Thyroid gland (tissue), 4 donors: ENCODE results near the gene NHLRC4. TPM values are rescaled to one million over a fixed set of nuclear protein-coding genes. Genes with fewer than 3 reads are reported as not detected.

ENCODE experiments used
- DNase-seq, 2 donors: peaks; one replicate each; pipeline ENCODE4 v3.0.0-alpha.2; 2019
- H3K27ac ChIP-seq, 3 donors: fragments of 200-600 bp; sonication (generic); 1 replicate in 2 of 3; 2 replicates in 1 of 3; pipeline ENCODE4 v1.5.1; 2016 to 2019; ENCODE audit warnings: mild to moderate bottlenecking in 1 of 3, moderate library complexity in 1 of 3
- H3K27me3 ChIP-seq: fragments of 200-600 bp; sonication (generic); one replicate; pipeline ENCODE4 v1.5.1; 2019
- H3K36me3 ChIP-seq, 2 donors: fragments of 200-600 bp; sonication (generic); one replicate each; pipeline ENCODE4 v1.5.1; 2016 to 2019
- H3K4me1 ChIP-seq, 2 donors: fragments of 200-600 bp; sonication (generic); one replicate each; pipeline ENCODE4 v1.5.1; 2017 to 2019
- H3K4me3 ChIP-seq, 3 donors: fragments of 200-600 bp; sonication (generic); replicated peaks in 1 of 3; 1 replicate in 2 of 3; 2 replicates in 1 of 3; pipeline ENCODE4 v1.5.1; 2016; ENCODE audit warnings: mild to moderate bottlenecking in 1 of 3
- H3K9me3 ChIP-seq: fragments of 200-600 bp; sonication (generic); one replicate; pipeline ENCODE4 v1.5.1; 2017
- CTCF ChIP-seq, 6 experiments: fragments of 200-600 bp in 3 of 6; fragments of 450-650 bp in 3 of 6; sonication (generic) in 3 of 6; IDR thresholded peaks; one replicate each; pipeline ENCODE4 v1.5.1; 2016 to 2019; ENCODE audit warnings: antibody characterized with exemption in 6 of 6, mild to moderate bottlenecking in 2 of 6, inconsistent platforms in 1 of 6, moderate library complexity in 1 of 6
- POLR2A ChIP-seq, 2 donors: fragments of 450-650 bp; IDR thresholded peaks; one replicate each; pipeline ENCODE4 v1.6.1; 2017; ENCODE audit warnings: antibody characterized with exemption in 2 of 2, mild to moderate bottlenecking in 2 of 2, moderate library complexity in 1 of 2
- WGBS, 2 donors: methylation state at CpG; one replicate each; pipeline ENCODE4 v1.1.5; 2017; 5-methylcytosine and 5-hydroxymethylcytosine counted together
- intact Hi-C: fragments of 100-400 bp; cut with DNase I; formaldehyde crosslinking; loops from one replicate; pipeline ENCODE4 v1.15.1; 2023
- total RNA-seq, 4 donors: library from RNA; depleted of rRNA; stranded (reverse); fragments of >200 nt; gene quantifications; one replicate each; pipeline ENCODE4 v1.2.3, GENCODE V29; 2016

Gene NHLRC4
- total RNA-seq, 4 donors from 2014 or later: 0.63 to 0.81 (median 0.67) TPM; not detected in 1

DNA sequence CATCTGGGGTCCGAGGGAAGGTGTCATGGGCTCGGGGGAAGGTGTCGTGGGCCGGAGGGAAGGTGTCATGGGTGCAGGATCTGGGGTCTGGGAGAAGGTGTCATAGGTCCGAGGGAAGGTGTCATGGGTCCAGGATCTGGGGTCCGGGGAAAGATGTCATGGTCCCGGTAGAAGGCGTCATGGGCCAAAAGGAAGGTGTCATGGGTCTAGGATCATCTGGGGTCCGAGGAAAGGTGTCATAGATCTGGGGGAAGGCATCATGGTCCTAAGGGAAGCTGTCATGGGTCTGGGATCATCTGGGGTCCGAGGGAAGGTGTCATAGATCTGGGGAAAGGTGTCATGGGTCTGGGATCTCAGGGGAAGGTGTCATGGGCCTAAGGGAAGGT lies 24.0 kb downstream of the NHLRC4 start:
- Histone ChIP-seq H3K4me3 (peak overlapping the region; percentile 85 to 95 (median 94)), H3K4me1 (peaks cover 45 to 62% of the 10 kb centered on the region in 2 donors), H3K9me3 (no peaks in the 10 kb centered on the region), H3K27ac (peak overlapping the region in 1 of 3 donors; percentile 43), H3K36me3 (no peaks in the 10 kb centered on the region), H3K27me3 (no peaks in the 10 kb centered on the region)
- WGBS, 2 donors: 56 to 59% methylated on average over 10 of the region's 10 CpGs
- TF ChIP-seq POLR2A (IDR thresholded peaks at IDR 0.05) (no peak), CTCF (IDR thresholded peaks at IDR 0.05) (no peak)
- intact Hi-C loops: loop anchor here (5.0 kb wide), 1 partner anchor 41 kb away; the partner anchor contains the start of gene WFIKKN1
- DNase-seq: no peak

DNA sequence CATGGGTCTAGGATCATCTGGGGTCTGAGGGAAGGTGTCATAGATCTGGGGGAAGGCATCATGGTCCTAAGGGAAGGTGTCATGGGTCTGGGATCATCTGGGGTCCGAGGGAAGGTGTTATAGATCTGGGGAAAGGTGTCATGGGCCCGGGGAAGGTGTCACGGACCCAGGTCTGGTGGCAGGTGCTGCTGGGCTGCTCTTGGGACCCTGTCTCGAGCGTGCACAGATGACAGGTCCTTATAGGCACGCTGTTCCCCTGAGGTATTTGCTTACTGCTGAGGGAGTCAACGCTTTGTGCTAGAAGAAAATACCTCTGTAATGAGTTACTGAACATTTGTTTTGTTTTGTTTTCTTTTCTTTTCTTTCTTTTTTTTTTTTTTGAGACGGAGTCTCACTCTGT lies 24.4 kb downstream of the NHLRC4 start:
- H3K9me3 ChIP-seq: no peaks in the 10 kb centered on the region
- H3K36me3 ChIP-seq: no peaks in the 10 kb centered on the region
- peaks cover 45 to 62% of the 10 kb centered on the region in 2 donors for H3K4me1 ChIP-seq
- DNase-seq: no peak
- intact Hi-C loops: loop anchor here (5.0 kb wide), 1 partner anchor 41 kb away; the partner anchor contains the start of gene WFIKKN1
- H3K27me3 ChIP-seq: no peaks in the 10 kb centered on the region
- no peak overlapping the region for H3K27ac ChIP-seq
- WGBS, 2 donors: 85 to 86% methylated on average over 8 of the region's 8 CpGs
- TF ChIP-seq CTCF (IDR thresholded peaks at IDR 0.05) (no peak), POLR2A (IDR thresholded peaks at IDR 0.05) (no peak)
- H3K4me3 ChIP-seq: no peak overlapping the region

DNA sequence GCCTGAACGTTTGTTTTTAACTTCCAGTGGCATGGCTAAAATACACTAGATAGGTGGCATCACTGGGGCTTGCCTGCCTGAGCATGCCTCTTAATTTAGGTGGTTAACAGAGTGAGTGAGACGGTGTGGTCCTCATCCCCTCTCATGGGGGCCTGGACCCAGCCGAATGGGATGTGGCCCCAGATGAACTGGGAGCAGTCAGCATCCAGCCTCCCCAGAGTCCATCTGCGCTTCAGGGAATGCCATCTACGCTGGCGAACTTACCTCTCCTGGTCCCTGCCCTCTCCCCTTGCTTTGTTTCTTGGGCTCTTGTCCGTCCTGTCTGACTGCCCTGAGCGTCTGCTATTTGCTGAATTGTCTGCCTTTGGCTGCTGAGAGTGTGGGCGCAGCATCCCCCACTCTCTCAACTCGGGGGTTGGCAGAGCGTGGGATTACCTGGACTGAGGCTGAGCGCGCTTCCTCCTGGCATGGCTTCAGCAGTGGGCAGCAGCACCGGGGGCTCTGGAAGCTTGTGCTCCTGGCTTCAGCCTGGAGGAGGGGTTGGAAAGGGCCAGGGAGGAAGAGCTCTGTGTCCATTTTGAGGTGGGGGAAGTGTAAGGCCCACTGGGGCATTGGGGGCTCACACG lies 25.2 kb downstream of the NHLRC4 start:
- H3K27me3 ChIP-seq: no peaks in the 10 kb centered on the region
- no peak overlapping the region for H3K4me3 ChIP-seq
- intact Hi-C loops: loop anchor here (5.0 kb wide), 1 partner anchor 40 kb away; the partner anchor contains the start of gene WFIKKN1
- TF ChIP-seq POLR2A (IDR thresholded peaks at IDR 0.05) (no peak), CTCF (IDR thresholded peaks at IDR 0.05) (no peak)
- H3K4me1 ChIP-seq: peaks cover 45 to 59% of the 10 kb centered on the region in 2 donors
- no peaks in the 10 kb centered on the region for H3K36me3 ChIP-seq
- 82 to 86% methylated on average over 12 to 15 of the region's 15 CpGs for WGBS, 2 donors
- no peak for DNase-seq
- H3K27ac ChIP-seq: peak overlapping the region; percentile 78 to 85 (median 83)
- no peaks in the 10 kb centered on the region for H3K9me3 ChIP-seq

GRCh38 chr16:592518-593306 lies 25.9 kb downstream of the NHLRC4 start:
- Histone ChIP-seq H3K27ac (peak overlapping the region; percentile 78 to 85 (median 83)), H3K9me3 (no peaks in the 10 kb centered on the region), H3K27me3 (no peaks in the 10 kb centered on the region), H3K36me3 (no peaks in the 10 kb centered on the region), H3K4me1 (peaks cover 45 to 54% of the 10 kb centered on the region in 2 donors), H3K4me3 (no peak overlapping the region)
- intact Hi-C loops: loop anchor here (5.0 kb wide), 1 partner anchor 40 kb away; the partner anchor contains the start of gene WFIKKN1
- peak; percentile 74 to 81 for DNase-seq
- no peak for TF ChIP-seq POLR2A (IDR thresholded peaks at IDR 0.05)
- no peak for TF ChIP-seq CTCF (IDR thresholded peaks at IDR 0.05)
- WGBS, 2 donors: 51 to 62% methylated on average over 14 to 20 of the region's 24 CpGs
